Effector memory CD4-positive, alpha-beta T cell (primary cell): Measurements from ENCODE around the gene PRR12.

Experiments used
- DNase-seq, 3 donors: peaks; one replicate each; pipeline ENCODE4 v3.0.0-alpha.2; 2020
- H3K27ac ChIP-seq: 2 replicates; pipeline ENCODE4 v1.7.0; 2013; ENCODE audit warnings: mild to moderate bottlenecking, low read length, moderate library complexity; ENCODE audit not compliant: insufficient read depth, poor library complexity, severe bottlenecking
- H3K27me3 ChIP-seq: replicated peaks from 2 replicates; pipeline ENCODE4 v1.7.0; 2013; ENCODE audit warnings: mild to moderate bottlenecking, low read length; ENCODE audit not compliant: insufficient read depth, control insufficient read depth, poor library complexity, severe bottlenecking
- H3K36me3 ChIP-seq: 2 replicates; pipeline ENCODE4 v1.7.0; 2013; ENCODE audit warnings: mild to moderate bottlenecking, low read length, moderate library complexity; ENCODE audit not compliant: control insufficient read depth, insufficient read depth
- H3K4me1 ChIP-seq: 2 replicates; pipeline ENCODE4 v1.7.0; 2013; ENCODE audit warnings: low read length, mild to moderate bottlenecking; ENCODE audit not compliant: control insufficient read depth, insufficient read depth, poor library complexity, severe bottlenecking
- H3K4me3 ChIP-seq: 2 replicates; pipeline ENCODE4 v1.7.0; 2013; ENCODE audit warnings: low read length, low read depth, mild to moderate bottlenecking; ENCODE audit not compliant: insufficient read depth, poor library complexity, severe bottlenecking
- H3K9me3 ChIP-seq: 2 replicates; pipeline ENCODE4 v1.7.0; 2013; ENCODE audit warnings: mild to moderate bottlenecking, low read length, moderate library complexity; ENCODE audit not compliant: control insufficient read depth

Gene PRR12

GRCh38 chr19:49635530-49636232 is 44.7 kb downstream of the PRR12 start:
- Histone ChIP-seq H3K9me3 (no peaks in the 10 kb centered on the region), H3K4me1 (peaks cover 18% of the 10 kb centered on the region), H3K4me3 (no peak overlapping the region), H3K36me3 (no peaks in the 10 kb centered on the region), H3K27me3 (no peaks in the 10 kb centered on the region), H3K27ac (no peak overlapping the region)
- DNase-seq = no peak

- Histone ChIP-seq H3K36me3 (no peaks in the 10 kb centered on the region), H3K4me3 (no peak overlapping the region), H3K27me3 (no peaks in the 10 kb centered on the region), H3K27ac (no peak overlapping the region), H3K9me3 (no peaks in the 10 kb centered on the region), H3K4me1 (peaks cover 23% of the 10 kb centered on the region)
- DNase-seq = no peak
These were observed 45.4 kb downstream of the PRR12 start for GRCh38 chr19:49636233-49636932.

GRCh38 chr19:49637821-49638738 is 47.1 kb downstream of the PRR12 start:
- no peaks in the 10 kb centered on the region for H3K9me3 ChIP-seq
- no peak overlapping the region for H3K4me3 ChIP-seq
- H3K36me3 ChIP-seq = no peaks in the 10 kb centered on the region
- H3K4me1 ChIP-seq = peaks cover 29% of the 10 kb centered on the region
- no peak overlapping the region for H3K27ac ChIP-seq
- H3K27me3 ChIP-seq = no peaks in the 10 kb centered on the region
- DNase-seq = no peak

GRCh38 chr19:49639401-49640112 is 48.6 kb downstream of the PRR12 start:
- Histone ChIP-seq H3K27ac (peak overlapping the region; percentile 74), H3K36me3 (no peaks in the 10 kb centered on the region), H3K4me1 (peaks cover 34% of the 10 kb centered on the region), H3K27me3 (no peaks in the 10 kb centered on the region), H3K4me3 (peak overlapping the region; percentile 70), H3K9me3 (no peaks in the 10 kb centered on the region)
- no peak for DNase-seq

GRCh38 chr19:49640113-49640898 is 49.3 kb downstream of the PRR12 start, which contains the start of gene RRAS:
Gene RRAS, minus strand, starts transcription at chr19:49640143. Its CDS starts 45 bp downstream, at chr19:49640098.
- DNase-seq = peak; percentile 99 to 100 (median 99)
- Histone ChIP-seq H3K27ac (peak within 1 kb of the TSS; percentile 74), H3K36me3 (peaks cover 3% of the 10 kb centered on the region), H3K27me3 (no peaks in the 10 kb centered on the region), H3K9me3 (no peaks in the 10 kb centered on the region), H3K4me1 (peaks cover 34% of the 10 kb centered on the region), H3K4me3 (peak within 1 kb of the TSS; percentile 70)

GRCh38 chr19:49641688-49642491 is 50.9 kb downstream of the PRR12 start, which contains the start of gene SCAF1:
Gene SCAF1, plus strand, starts transcription at chr19:49642209. Its CDS starts 2,818 bp downstream, at chr19:49645027.
- Histone ChIP-seq H3K27ac (peak within 1 kb of the TSS; percentile 94), H3K4me3 (peak within 1 kb of the TSS; percentile 84), H3K27me3 (no peaks in the 10 kb centered on the region), H3K4me1 (peaks cover 34% of the 10 kb centered on the region), H3K36me3 (peaks cover 17% of the 10 kb centered on the region), H3K9me3 (no peaks in the 10 kb centered on the region)
- peak; percentile 99 for DNase-seq

GRCh38 chr19:49642492-49643035 is 51.6 kb downstream of the PRR12 start:
- peaks cover 23% of the 10 kb centered on the region for H3K36me3 ChIP-seq
- peak overlapping the region; percentile 94 for H3K27ac ChIP-seq
- no peak for DNase-seq
- peak overlapping the region; percentile 84 for H3K4me3 ChIP-seq
- H3K4me1 ChIP-seq = peaks cover 34% of the 10 kb centered on the region
- no peaks in the 10 kb centered on the region for H3K27me3 ChIP-seq
- no peaks in the 10 kb centered on the region for H3K9me3 ChIP-seq

- Histone ChIP-seq H3K36me3 (peaks cover 25% of the 10 kb centered on the region), H3K4me3 (no peak overlapping the region), H3K4me1 (peaks cover 27% of the 10 kb centered on the region), H3K27ac (no peak overlapping the region), H3K9me3 (no peaks in the 10 kb centered on the region), H3K27me3 (no peaks in the 10 kb centered on the region)
- DNase-seq = no peak
These were observed 52.5 kb downstream of the PRR12 start for GRCh38 chr19:49643466-49643865.
